Activated CD4-positive, alpha-beta T cell treated with anti-CD3 and anti-CD28 coated beads, Interleukin-2, amount 10 ng/mL, durations not matched to agents 24 days and 14 days (primary cell): ENCODE results near the gene TRDMT1. TPM values are rescaled to one million over a fixed set of nuclear protein-coding genes. Genes with fewer than 3 reads are reported as not detected.

Experiments used
- DNase-seq: peaks from one replicate; pipeline ENCODE4 v3.0.0; 2022
- H3K27ac Mint-ChIP-seq: one replicate; pipeline ENCODE4 v1.8.0; 2022; ENCODE audit warnings: mild to moderate bottlenecking, mixed read lengths
- H3K27me3 Mint-ChIP-seq: one replicate; pipeline ENCODE4 v1.8.0; 2022; ENCODE audit warnings: mixed read lengths
- H3K36me3 Mint-ChIP-seq: one replicate; pipeline ENCODE4 v1.8.0; 2022; ENCODE audit warnings: low read depth, mild to moderate bottlenecking, mixed read lengths
- H3K4me1 Mint-ChIP-seq: one replicate; pipeline ENCODE4 v1.8.0; 2021; ENCODE audit warnings: mixed read lengths
- H3K4me3 Mint-ChIP-seq: one replicate; pipeline ENCODE4 v1.8.0; 2022; ENCODE audit warnings: mild to moderate bottlenecking, moderate library complexity, mixed read lengths
- H3K9me3 Mint-ChIP-seq: one replicate; pipeline ENCODE4 v1.8.0; 2021; ENCODE audit warnings: mixed read lengths
- intact Hi-C: fragments of 100-400 bp; cut with micrococcal nuclease; formaldehyde crosslinking; loops from one replicate; pipeline ENCODE4 v1.15.1; 2023
- total RNA-seq: library from RNA; stranded (reverse); gene quantifications from 2 replicates; pipeline ENCODE4 v1.2.3, GENCODE V29; 2022

TRDMT1 gene
- total RNA-seq, 1 donor from 2014 or later = 3.9 TPM

DNA sequence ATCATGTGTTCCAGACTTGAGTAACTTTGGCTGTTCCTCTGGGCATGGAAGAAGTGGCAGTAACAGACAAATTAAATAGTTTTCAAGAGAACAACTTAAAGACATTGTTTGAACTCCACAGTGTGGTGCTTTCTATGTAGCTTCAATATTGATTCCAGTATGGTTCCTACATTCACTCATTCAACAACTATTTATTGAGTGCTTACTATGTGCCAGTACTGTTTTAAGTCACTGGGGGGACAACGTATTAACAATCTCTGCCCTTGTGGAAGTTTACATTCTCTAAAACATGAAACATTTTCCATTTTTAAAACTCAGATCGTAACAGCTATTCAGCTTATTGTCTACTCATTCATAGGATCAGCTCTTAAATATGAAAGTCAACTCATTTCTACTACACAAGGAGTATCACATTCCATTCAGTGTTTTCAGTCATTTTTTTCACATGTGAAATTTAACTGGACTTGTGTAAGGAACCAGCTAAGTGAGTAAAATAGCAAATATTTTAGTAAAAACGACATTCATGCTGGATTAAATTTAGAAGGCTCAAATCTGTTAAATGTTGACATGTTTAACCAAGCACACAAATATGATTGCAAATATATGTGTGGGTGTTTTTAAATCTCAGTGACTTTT is 58.3 kb downstream of the TRDMT1 start:
- intact Hi-C loops = loop anchor here (5.0 kb wide), 1 partner anchor 76 kb away; no protein-coding TSS in a partner anchor
- Mint-ChIP-seq H3K9me3 (peaks cover 12% of the 10 kb centered on the region), H3K36me3 (peaks cover 7% of the 10 kb centered on the region), H3K4me3 (no peak overlapping the region), H3K4me1 (peaks cover 23% of the 10 kb centered on the region), H3K27me3 (peaks cover 8% of the 10 kb centered on the region), H3K27ac (no peak overlapping the region)
- peak; percentile 8 for DNase-seq

DNA sequence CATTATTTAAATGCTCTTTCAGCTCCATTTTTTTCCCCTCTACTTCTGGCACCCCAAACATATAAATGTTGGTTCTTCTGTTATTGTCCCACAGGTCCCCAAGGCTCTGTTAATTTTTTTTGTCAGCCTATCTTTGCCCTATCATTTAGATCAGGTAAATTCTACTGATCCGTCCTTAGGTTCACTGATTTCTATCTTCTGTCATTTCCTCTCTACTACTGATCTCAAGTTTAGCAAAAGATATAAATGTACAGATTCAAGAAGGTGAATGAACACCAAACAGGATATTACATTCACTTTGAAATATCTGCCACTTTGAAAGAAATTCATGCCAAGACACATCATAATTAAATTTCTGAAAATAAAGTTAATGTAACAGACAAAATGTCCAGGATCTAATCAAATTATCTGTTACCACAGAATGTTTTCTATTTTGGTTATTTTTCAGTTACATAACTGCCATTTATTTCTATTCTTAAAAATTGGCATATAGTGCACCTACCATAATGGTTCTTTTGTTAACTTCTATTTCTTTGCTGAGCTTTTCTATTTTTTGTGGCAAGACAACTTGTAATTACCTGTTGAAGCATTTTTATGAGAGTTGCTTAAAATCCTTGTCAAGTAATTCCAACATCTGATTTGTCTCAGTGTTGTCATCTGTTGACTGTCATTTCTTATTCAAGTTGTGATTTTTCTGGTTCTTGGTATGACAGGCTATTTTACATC is 59.8 kb downstream of the TRDMT1 start:
- intact Hi-C loops = loop anchor here (5.0 kb wide), 1 partner anchor 74 kb away; no protein-coding TSS in a partner anchor
- peaks cover 23% of the 10 kb centered on the region for H3K4me1 Mint-ChIP-seq
- peaks cover 5% of the 10 kb centered on the region for H3K36me3 Mint-ChIP-seq
- peaks cover 12% of the 10 kb centered on the region for H3K9me3 Mint-ChIP-seq
- no peak overlapping the region for H3K27ac Mint-ChIP-seq
- DNase-seq = no peak
- peaks cover 8% of the 10 kb centered on the region for H3K27me3 Mint-ChIP-seq
- H3K4me3 Mint-ChIP-seq = no peak overlapping the region

DNA sequence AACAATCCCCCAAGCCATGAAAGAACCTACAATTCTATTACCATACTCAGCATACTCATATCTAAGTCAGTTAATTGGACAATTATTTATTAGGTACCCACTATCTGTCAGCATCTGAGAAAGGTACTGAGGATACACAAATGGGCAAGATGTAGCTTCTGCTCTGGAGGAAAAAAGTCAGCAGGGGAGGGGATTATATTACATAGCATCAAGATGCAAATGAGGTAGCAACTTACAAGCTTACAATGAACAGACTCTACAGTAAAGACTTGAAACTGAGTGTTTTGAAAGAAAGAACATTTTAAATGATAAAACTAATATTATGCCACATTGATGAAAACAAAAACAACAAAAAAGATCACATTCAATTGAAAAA is 61.1 kb downstream of the TRDMT1 start:
- Mint-ChIP-seq H3K4me1 (peaks cover 17% of the 10 kb centered on the region), H3K9me3 (peaks cover 4% of the 10 kb centered on the region), H3K27me3 (peaks cover 7% of the 10 kb centered on the region), H3K27ac (no peak overlapping the region), H3K36me3 (peaks cover 3% of the 10 kb centered on the region), H3K4me3 (no peak overlapping the region)
- peak; percentile 13 for DNase-seq
- intact Hi-C loops = loop anchor here (5.0 kb wide), 1 partner anchor 73 kb away; no protein-coding TSS in a partner anchor

DNA sequence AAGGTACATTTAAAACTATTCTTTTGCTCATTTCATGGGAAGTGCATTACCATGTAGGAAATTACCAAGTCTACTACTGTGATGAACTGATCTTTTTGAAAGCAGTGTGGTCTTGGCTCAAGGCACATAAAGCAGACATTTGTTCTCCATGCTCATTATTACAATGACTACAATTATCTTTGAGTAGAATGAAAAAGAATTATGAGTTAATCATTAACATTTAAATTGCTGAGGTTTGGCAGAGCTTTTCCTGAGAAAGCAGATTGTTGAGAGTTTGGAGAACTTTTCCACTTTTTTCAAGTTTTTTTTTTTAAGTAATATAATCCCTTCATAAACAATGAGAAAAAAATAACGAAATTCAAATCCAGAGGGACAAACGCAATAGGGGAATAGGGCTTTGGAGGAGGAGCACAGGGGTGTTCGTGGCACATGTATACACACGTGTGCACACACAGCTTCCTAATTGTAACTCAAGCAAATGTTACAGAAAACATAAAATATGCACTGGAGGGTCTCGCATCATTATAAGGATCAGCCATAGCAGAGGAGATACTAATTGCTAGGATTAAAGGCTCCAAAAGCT is 62.9 kb downstream of the TRDMT1 start:
- Mint-ChIP-seq H3K27ac (no peak overlapping the region), H3K4me3 (no peak overlapping the region), H3K36me3 (peaks cover 3% of the 10 kb centered on the region), H3K27me3 (peaks cover 12% of the 10 kb centered on the region), H3K4me1 (peaks cover 7% of the 10 kb centered on the region), H3K9me3 (peaks cover 4% of the 10 kb centered on the region)
- peak; percentile 3 for DNase-seq
- intact Hi-C loops = no loop called here

DNA sequence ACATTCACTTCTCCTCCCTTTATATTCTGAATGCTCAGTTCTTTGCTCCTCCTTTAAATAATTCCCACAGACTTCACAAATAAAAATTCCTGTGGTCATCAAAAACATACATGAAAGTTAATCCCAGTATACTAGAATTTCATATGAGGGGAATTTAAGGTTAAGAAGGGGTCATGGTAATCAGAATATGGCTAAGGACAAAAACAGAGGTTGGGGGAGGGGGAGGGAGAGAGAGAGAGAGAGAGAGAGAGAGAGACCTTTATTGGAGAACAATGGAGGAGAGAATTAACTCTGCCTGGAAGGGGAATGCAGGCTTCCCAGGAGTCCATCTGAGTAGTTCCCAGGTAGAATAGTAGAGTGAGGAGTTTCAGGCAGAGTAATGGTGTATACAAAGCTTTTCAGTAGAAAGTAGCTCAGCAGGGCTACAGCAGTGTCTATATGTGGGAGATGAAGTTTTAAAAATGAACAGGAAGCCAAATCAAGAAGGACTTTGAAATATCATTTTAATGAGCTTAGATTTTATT is 66.7 kb downstream of the TRDMT1 start:
- H3K36me3 Mint-ChIP-seq = no peaks in the 10 kb centered on the region
- H3K4me1 Mint-ChIP-seq = no peaks in the 10 kb centered on the region
- no peak overlapping the region for H3K4me3 Mint-ChIP-seq
- DNase-seq = no peak
- H3K9me3 Mint-ChIP-seq = peaks cover 3% of the 10 kb centered on the region
- H3K27me3 Mint-ChIP-seq = peaks cover 17% of the 10 kb centered on the region
- intact Hi-C loops = no loop called here
- H3K27ac Mint-ChIP-seq = no peak overlapping the region

DNA sequence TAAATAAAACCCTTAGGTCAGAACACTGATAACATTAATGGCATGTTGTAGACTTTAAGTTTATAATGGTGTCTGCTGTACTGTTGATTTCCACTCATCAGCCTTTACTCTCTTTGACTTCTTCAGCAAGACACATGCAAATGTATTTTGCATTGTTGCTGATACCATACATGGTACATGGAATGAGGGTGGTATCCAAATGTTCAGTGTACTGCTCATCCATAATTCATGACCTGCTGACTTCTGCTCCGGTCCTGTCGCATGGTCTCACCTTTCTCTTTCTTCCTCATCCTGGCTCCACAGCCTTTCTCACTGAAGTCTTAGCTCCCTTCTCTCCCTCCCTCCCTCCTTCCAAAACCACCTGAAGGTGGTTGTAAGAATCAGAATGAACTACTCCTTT is 67.2 kb downstream of the TRDMT1 start:
- Mint-ChIP-seq H3K9me3 (peaks cover 3% of the 10 kb centered on the region), H3K36me3 (no peaks in the 10 kb centered on the region), H3K27me3 (peaks cover 16% of the 10 kb centered on the region), H3K27ac (no peak overlapping the region), H3K4me1 (no peaks in the 10 kb centered on the region), H3K4me3 (no peak overlapping the region)
- DNase-seq = no peak
- intact Hi-C loops = no loop called here

DNA sequence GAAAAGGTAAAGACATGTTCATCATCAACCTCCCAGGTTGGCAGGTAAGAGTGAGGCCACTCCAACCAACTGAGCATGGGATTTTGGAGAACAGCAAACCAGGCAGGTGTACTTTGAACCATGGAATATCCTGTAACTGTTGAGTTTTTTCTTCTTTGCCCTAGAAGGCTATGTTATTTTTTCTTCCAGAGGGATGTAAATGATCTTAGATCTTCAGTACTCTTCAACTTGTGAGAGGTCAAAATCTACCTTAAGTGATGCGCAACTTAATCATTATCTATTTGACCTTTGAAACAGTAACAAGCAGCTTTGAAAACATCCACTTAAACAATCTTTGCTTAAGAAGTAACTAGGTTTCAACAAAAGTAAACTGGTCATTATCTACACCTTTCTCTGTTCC is 71.7 kb downstream of the TRDMT1 start, which contains the start of gene CUBN:
TSS of gene CUBN (minus strand) at position 71 of the 400 bp plus-strand sequence. CDS start at position 25, 46 bp downstream.
- Mint-ChIP-seq H3K9me3 (peaks cover 3% of the 10 kb centered on the region), H3K4me1 (peaks cover 4% of the 10 kb centered on the region), H3K27ac (no peak within 1 kb of the TSS), H3K27me3 (peaks cover 14% of the 10 kb centered on the region), H3K36me3 (no peaks in the 10 kb centered on the region), H3K4me3 (no peak within 1 kb of the TSS)
- no peak for DNase-seq
- intact Hi-C loops = no loop called here

DNA sequence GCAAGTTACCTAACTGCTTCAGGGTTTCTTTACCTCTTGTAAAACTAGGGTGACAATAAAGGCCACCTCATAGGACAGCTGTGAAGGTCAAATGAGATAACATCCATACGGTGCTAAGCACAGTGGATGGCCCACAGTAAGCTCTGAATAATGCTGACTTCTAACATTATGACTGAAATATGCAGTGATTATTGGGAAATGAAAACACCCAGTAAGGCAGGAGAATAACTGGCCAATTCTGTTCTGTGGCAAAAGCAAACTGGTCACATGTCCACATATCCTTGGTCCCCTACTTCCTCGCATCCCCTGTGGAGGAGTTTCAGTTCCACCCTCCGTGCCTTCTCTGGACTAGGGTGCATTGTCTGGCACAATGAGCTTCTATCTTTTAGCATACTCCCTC is 73.2 kb downstream of the TRDMT1 start:
- intact Hi-C loops = no loop called here
- Mint-ChIP-seq H3K27me3 (peaks cover 6% of the 10 kb centered on the region), H3K9me3 (peaks cover 3% of the 10 kb centered on the region), H3K27ac (no peak overlapping the region), H3K4me3 (no peak overlapping the region), H3K36me3 (no peaks in the 10 kb centered on the region), H3K4me1 (peaks cover 4% of the 10 kb centered on the region)
- no peak for DNase-seq

DNA sequence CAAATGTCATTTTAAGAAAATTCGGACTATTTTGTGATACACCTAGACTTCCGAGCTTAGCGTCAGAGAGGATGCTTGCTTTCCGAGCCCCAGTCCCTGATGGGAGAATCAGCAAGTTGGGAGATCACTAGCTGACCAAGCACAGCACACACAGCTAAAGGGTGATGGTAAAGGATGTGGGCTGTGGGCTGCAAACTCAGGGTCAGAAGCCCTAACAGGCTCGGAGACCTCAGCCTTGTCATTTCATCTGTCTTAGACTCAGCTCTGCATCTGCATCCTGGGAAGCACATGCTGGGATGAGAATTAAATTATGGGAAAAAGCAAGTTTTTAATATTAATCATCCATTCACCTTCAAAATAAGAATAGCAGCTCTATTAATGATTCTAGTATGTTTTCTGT is 75.1 kb downstream of the TRDMT1 start:
- H3K4me1 Mint-ChIP-seq = peaks cover 4% of the 10 kb centered on the region
- H3K9me3 Mint-ChIP-seq = peaks cover 3% of the 10 kb centered on the region
- no peak overlapping the region for H3K27ac Mint-ChIP-seq
- no peaks in the 10 kb centered on the region for H3K36me3 Mint-ChIP-seq
- H3K27me3 Mint-ChIP-seq = peaks cover 3% of the 10 kb centered on the region
- no peak for DNase-seq
- intact Hi-C loops = no loop called here
- no peak overlapping the region for H3K4me3 Mint-ChIP-seq

DNA sequence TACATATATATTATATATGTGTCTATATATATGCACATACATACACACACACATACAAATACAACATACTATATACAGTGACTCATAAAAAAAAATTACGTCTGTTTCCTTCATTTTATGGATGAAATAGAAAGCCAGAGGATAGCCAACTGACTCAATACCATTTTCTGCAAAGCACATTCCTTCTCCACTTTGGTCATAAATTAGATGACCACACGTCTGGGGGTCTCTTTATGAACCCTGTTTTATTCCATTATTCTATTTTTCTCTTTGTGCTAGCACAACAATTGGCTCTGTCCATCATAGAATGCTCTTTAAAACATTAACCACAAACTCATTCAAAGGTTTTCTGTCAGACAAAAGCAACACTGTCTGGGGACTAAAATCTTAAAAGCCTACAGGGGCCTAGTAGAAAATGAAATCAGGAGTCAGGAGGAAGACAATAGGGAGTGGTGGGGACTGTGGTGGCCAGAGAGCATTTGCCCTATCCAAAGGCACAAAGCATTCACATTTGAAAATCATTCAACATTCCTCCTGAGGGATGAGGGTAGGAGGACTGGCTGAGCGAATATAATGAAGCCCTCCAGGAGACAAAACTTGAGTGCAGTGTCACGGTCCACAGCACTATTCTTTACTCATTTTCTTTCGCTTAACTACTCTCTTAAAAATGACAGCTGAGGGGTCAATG is 76.1 kb downstream of the TRDMT1 start:
- intact Hi-C loops = no loop called here
- H3K27ac Mint-ChIP-seq = no peak overlapping the region
- no peaks in the 10 kb centered on the region for H3K27me3 Mint-ChIP-seq

DNA sequence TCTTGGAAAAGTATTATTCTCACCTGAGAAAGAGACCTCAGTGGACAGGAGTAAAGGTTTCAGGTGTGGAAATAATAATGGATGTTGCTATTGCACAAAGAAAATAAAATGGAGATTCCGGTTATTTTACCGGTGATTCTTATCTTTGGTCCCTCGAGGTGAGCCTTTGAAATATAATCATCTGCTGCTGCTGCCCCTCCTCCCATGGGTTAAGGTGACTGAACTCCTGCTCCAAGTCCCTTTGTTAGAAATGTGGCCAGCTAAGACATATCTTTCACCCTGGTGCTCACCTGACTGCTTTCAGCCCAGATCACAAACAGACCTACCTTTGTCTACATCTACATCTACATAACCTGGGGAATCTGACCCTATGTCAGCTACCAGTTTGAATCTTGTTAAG is 77.5 kb downstream of the TRDMT1 start:
- no peaks in the 10 kb centered on the region for H3K36me3 Mint-ChIP-seq
- no peak overlapping the region for H3K27ac Mint-ChIP-seq
- no peak for DNase-seq
- peaks cover 3% of the 10 kb centered on the region for H3K27me3 Mint-ChIP-seq
- H3K4me1 Mint-ChIP-seq = peaks cover 4% of the 10 kb centered on the region
- intact Hi-C loops = no loop called here
- H3K9me3 Mint-ChIP-seq = no peaks in the 10 kb centered on the region
- H3K4me3 Mint-ChIP-seq = no peak overlapping the region

More for the DNA sequence above, 76.1 kb downstream of the TRDMT1 start:
- Mint-ChIP-seq H3K4me3 (no peak overlapping the region), H3K4me1 (peaks cover 4% of the 10 kb centered on the region), H3K9me3 (no peaks in the 10 kb centered on the region), H3K36me3 (no peaks in the 10 kb centered on the region)
- no peak for DNase-seq

DNA sequence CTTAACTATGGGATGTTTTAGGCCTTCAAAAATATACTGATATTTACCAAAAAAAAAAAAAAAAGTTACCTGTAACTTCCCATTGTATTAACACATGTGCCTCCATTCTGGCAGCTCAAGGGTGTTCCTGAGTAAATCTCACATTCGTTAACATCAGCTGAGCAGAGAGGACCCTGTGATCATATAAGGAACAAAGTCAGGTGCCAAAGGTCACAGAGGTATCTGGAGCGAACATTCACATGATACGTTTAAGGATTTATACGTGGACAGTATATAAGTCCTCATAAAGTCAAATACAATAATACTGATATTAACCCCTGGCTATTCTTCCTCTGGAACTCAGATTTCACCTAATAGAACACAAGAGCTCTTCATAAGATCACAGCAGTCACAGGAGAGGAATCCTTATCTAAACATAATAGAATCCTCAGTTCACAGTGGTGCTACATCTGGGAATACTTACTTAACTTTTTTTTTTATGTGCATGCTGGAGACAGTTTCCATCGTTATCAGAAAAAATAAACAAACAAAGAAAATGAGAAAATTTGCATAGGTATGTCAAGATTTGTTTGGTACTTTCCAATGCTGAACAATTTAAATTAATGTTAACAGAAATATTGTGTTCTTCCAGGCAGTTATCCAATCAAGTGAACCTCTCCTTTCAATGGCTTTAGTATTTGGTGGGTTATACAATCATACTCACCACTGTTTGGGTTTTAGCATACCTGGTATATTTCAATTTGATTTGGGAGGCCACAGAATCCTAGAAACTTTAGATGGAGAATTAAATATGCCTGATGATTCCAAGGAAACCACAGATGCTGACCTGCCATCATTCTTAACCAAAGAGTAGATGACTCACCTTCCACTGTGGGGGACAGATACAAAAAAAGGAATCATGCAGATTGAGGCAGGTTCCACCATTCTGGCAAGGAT is 78.5 kb downstream of the TRDMT1 start:
- peaks cover 3% of the 10 kb centered on the region for H3K27me3 Mint-ChIP-seq
- H3K9me3 Mint-ChIP-seq = no peaks in the 10 kb centered on the region
- H3K4me3 Mint-ChIP-seq = no peak overlapping the region
- peaks cover 4% of the 10 kb centered on the region for H3K4me1 Mint-ChIP-seq
- DNase-seq = no peak
- intact Hi-C loops = no loop called here
- no peaks in the 10 kb centered on the region for H3K36me3 Mint-ChIP-seq
- no peak overlapping the region for H3K27ac Mint-ChIP-seq

DNA sequence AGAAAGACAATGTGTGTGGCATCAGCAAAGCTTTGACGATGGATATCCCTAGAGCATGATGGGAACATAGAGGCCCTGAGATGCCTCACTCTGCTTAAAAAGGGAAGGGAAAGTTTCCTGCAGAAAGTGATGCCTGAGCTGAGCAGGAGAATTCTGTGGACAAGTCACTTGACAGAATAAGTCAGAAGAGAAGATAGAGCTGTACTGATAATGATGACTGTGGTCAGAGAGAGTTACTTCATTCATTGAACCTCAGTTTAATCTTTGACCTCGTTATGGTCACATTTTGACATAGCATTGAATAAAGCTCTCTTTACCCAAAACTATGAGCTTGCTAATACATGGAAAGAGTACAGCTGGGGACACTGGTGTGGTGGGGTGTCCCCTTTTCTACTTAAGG is 79.4 kb downstream of the TRDMT1 start:
- intact Hi-C loops = no loop called here
- Mint-ChIP-seq H3K4me1 (peaks cover 3% of the 10 kb centered on the region), H3K9me3 (no peaks in the 10 kb centered on the region), H3K27ac (no peak overlapping the region), H3K4me3 (no peak overlapping the region), H3K27me3 (peaks cover 3% of the 10 kb centered on the region), H3K36me3 (no peaks in the 10 kb centered on the region)
- DNase-seq = no peak
